K562 (cell line): ENCODE data around the gene OSCAR. TPM values are rescaled to one million over a fixed set of nuclear protein-coding genes. Genes with fewer than 3 reads are reported as not detected.

Experiments
- ATAC-seq: fragments of 200-7000 bp; cut with Tn5 transposase; 3 replicates; pipeline ENCODE4 v1.9.1; 2020; ENCODE audit warnings: moderate library complexity
- BruUV-seq: library from RNA; stranded (reverse); fragments of 400-500 nt; replicated peaks from 2 replicates; lab custom pipeline; 2021; lab: Mats Ljungman, UMichigan
- CTCF ChIA-PET: fragments of 300-600 bp; formaldehyde crosslinking; extraction: SDS; loops from one replicate; lab custom pipeline; 2021; ENCODE audit warnings: low intra/inter-chr PET ratio; lab: Yijun Ruan, JAX
- POLR2A ChIA-PET: fragments of 300-600, 350-650 bp; sonication (Branson Sonifier 250); formaldehyde crosslinking; extraction: SDS; loops from one replicate; lab custom pipeline; 2021; ENCODE audit warnings: antibody characterized with exemption, inconsistent platforms; lab: Yijun Ruan, JAX
- DNase-seq, 4 experiments: peaks; one replicate each; pipeline versions ENCODE4 v3.0.0 to v3.0.0-alpha.2; 2011 to 2018; ENCODE audit warnings: low spot score in 3 of 4, mixed read lengths in 3 of 4; ENCODE audit errors: extremely low read depth in 1 of 4
- FAIRE-seq: peaks from 2 replicates; lab custom pipeline; 2011; peaks lifted over from hg19 to GRCh38; lab: Jason Lieb, UNC
- H2AFZ ChIP-seq: 2 replicates; pipeline ENCODE4 v1.6.0; 2011; ENCODE audit warnings: low read depth, low read length, control low read depth, inconsistent platforms
- H3K27ac ChIP-seq: fragments of 200-600 bp; 3 replicates; pipeline ENCODE4 v1.8.0; 2011; ENCODE audit warnings: low read depth, mild to moderate bottlenecking, control low read depth, inconsistent platforms, low read length, moderate library complexity, mixed read lengths; ENCODE audit errors: extremely low read depth
- H3K27me3 ChIP-seq, 2 experiments: fragments of 300-600 bp in 1 of 2; 2 replicates in 1 of 2; 3 replicates in 1 of 2; pipeline versions ENCODE4 v1.6.0 to v1.8.0; 2011; ENCODE audit warnings: inconsistent platforms in 2 of 2, low read length in 2 of 2, mild to moderate bottlenecking in 1 of 2, mixed read lengths in 1 of 2, moderate library complexity in 1 of 2; ENCODE audit not compliant: control insufficient read depth in 2 of 2, insufficient read depth in 2 of 2
- H3K36me3 ChIP-seq: fragments of 300-600 bp; 3 replicates; pipeline ENCODE4 v1.8.0; 2011; ENCODE audit warnings: mild to moderate bottlenecking, low read length, inconsistent platforms; ENCODE audit not compliant: control insufficient read depth, insufficient read depth
- H3K4me1 ChIP-seq, 2 experiments: fragments of 200-600 bp in 1 of 2; replicated peaks in 1 of 2; 2 replicates in 1 of 2; 3 replicates in 1 of 2; pipeline versions ENCODE4 v1.5.1 to v1.8.0; 2011; ENCODE audit warnings: inconsistent platforms in 2 of 2, low read length in 2 of 2, mild to moderate bottlenecking in 1 of 2, mixed read lengths in 1 of 2, moderate library complexity in 1 of 2; ENCODE audit not compliant: control insufficient read depth in 2 of 2, insufficient read depth in 2 of 2
- H3K4me2 ChIP-seq: 2 replicates; pipeline ENCODE4 v1.6.1; 2011; ENCODE audit warnings: low read length, control low read depth, inconsistent platforms, mixed read lengths; ENCODE audit not compliant: insufficient read depth
- H3K4me3 ChIP-seq: fragments of 200-600 bp; sonication (generic), shearing (Covaris generic); 2 replicates; pipeline ENCODE4 v1.5.1; 2016; ENCODE audit warnings: control low read depth, inconsistent platforms
- H3K79me2 ChIP-seq: fragments of 200-600 bp; 3 replicates; pipeline ENCODE4 v1.8.0; 2011; ENCODE audit warnings: low read length, inconsistent platforms; ENCODE audit not compliant: control insufficient read depth, insufficient read depth
- H3K9ac ChIP-seq, 2 experiments: 2 replicates each; pipeline versions ENCODE4 v1.6.0 to v1.6.1; 2011; ENCODE audit warnings: low read depth in 2 of 2, low read length in 2 of 2, control low read depth in 1 of 2, inconsistent platforms in 1 of 2, mild to moderate bottlenecking in 1 of 2, mixed read lengths in 1 of 2; ENCODE audit not compliant: insufficient read depth in 1 of 2
- H3K9me1 ChIP-seq: one replicate; pipeline ENCODE4 v1.6.0; 2011; ENCODE audit warnings: inconsistent platforms, mild to moderate bottlenecking, low read length, moderate library complexity; ENCODE audit not compliant: control insufficient read depth, insufficient read depth
- H3K9me3 ChIP-seq: replicated peaks from 2 replicates; pipeline ENCODE4 v1.5.1; 2011; ENCODE audit warnings: low read depth, low read length, inconsistent platforms; ENCODE audit not compliant: control insufficient read depth, insufficient read depth
- H4K20me1 ChIP-seq: replicated peaks from 2 replicates; pipeline ENCODE4 v1.6.1; 2011; ENCODE audit warnings: low read length, inconsistent platforms, mixed read lengths; ENCODE audit not compliant: control insufficient read depth, insufficient read depth
- CHCHD3 ChIP-seq: fragments of 250-450 bp; sonication (Bioruptor Pico); IDR thresholded peaks from 2 replicates; pipeline ENCODE4 v2.1.2; 2022; ENCODE audit warnings: mild to moderate bottlenecking
- NFYB ChIP-seq: IDR thresholded peaks from 2 replicates; pipeline ENCODE4 v1.6.1; 2011; ENCODE audit warnings: mild to moderate bottlenecking, moderate library complexity; ENCODE audit not compliant: insufficient read length; ENCODE audit errors: extremely low read depth
- RBM25 ChIP-seq: fragments of 200-400 bp; formaldehyde crosslinking; IDR thresholded peaks from 2 replicates; pipeline ENCODE4 v1.6.1; 2018; ENCODE audit warnings: low read length, low read depth, moderate library complexity; ENCODE audit not compliant: severe bottlenecking
- YBX1 ChIP-seq: fragments of 450-650 bp; IDR thresholded peaks from 2 replicates; pipeline ENCODE4 v1.7.1; 2016; ENCODE audit warnings: mild to moderate bottlenecking
- ZNF780A ChIP-seq: fragments of 250-450 bp; sonication (Bioruptor Pico); IDR thresholded peaks from 2 replicates; pipeline ENCODE4 v1.5.0; 2021; ENCODE audit warnings: mild to moderate bottlenecking
- WGBS: fragments of 100-300 bp; shearing (Covaris generic); methylation state at CpG from one replicate; pipeline ENCODE4 v1.1.6; 2016; ENCODE audit warnings: low coverage, mixed read lengths; ENCODE audit not compliant: insufficient coverage; ENCODE audit errors: missing lambda C conversion rate; 5-methylcytosine and 5-hydroxymethylcytosine counted together
- in situ Hi-C: fragments of 300-500 bp; cut with MboI; formaldehyde crosslinking; loops from 4 replicates; pipeline ENCODE4 v1.15.0; 2018; ENCODE audit warnings: inconsistent platforms, mixed read lengths
- intact Hi-C: fragments of 100-400 bp; cut with micrococcal nuclease; formaldehyde crosslinking; loops from 2 replicates; pipeline ENCODE4 v1.14.2; 2022
- polyA plus RNA-seq, 8 experiments: library from polyadenylated mRNA; depleted of rRNA in 4 of 8; stranded (reverse) in 5 of 8; unstranded in 3 of 8; fragments of >200 nt; fragmentation: Nextera tagmentation in 2 of 8; fragmentation: Illumina TruSeq in 1 of 8; extraction: Ambion mirVana in 2 of 8; extraction: Trizol in 1 of 8; gene quantifications; 2 replicates each; pipeline versions ENCODE4 v1.2.1 to v1.2.3, GENCODE V29; 2011 to 2014; ENCODE audit warnings: inconsistent platforms in 1 of 8, missing spikeins in 1 of 8
- total RNA-seq, 7 experiments: library from RNA; depleted of rRNA in 6 of 7; stranded (reverse); fragments of >200 nt in 6 of 7; fragmentation: Illumina TruSeq in 2 of 7; extraction: Trizol in 2 of 7; gene quantifications; 2 replicates each; pipeline versions ENCODE4 v1.2.1 to v1.2.3, GENCODE V29; 2011 to 2021; ENCODE audit warnings: low replicate concordance in 1 of 7
- TF ChIP-seq, protein P1 (sequence below): fragments of 450-650 bp; formaldehyde crosslinking; IDR thresholded peaks from 2 replicates; pipeline ENCODE4 v1.4.0; 2020; ENCODE audit warnings: mild to moderate bottlenecking, moderate library complexity

OSCAR gene
- total and polyA plus RNA-seq, 9 of the 15 experiments (the other 6 are each of a cell fraction or from before 2014, with no cell fraction given) = 0.09 to 0.62 (median 0.13) TPM; not detected in 5

DNA sequence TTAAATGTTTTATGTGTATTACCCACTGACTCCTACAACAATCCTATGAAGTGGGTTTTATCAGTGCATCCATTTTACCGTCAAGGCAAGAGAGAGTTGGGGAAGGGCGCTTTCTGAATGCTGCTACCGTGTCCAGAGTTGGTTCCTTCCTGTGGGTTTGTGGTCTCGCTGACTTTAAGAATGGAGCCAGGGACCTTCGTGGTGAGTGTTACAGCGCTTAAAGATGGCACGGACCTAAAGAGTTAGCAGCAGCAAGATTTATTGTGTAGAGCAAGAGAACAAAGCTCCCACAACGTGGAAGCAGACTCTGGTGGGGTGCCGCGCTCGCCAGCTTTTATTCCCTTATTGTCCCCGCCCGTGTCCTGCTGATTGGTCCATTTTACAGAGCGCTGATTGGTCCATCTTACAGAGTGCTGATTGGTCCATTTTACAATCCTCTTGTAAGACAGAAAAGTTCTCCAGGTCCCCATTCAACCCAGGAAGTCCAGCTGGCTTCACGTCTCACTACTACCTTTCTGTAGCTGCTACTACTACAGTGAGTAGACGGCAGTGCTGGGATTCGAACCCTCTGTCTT lies 6.1 kb downstream of the OSCAR start:
- Histone ChIP-seq H3K9ac (no peak overlapping the region), H3K27me3 (peaks cover 0 to 11% of the 10 kb centered on the region in 2 experiments; a peak in 3 of 5 replicates), H4K20me1 (no peaks in the 10 kb centered on the region), H3K36me3 (no peaks in the 10 kb centered on the region), H3K9me1 (no peaks in the 10 kb centered on the region), H2AFZ (no peak overlapping the region), H3K4me2 (no peak overlapping the region), H3K4me3 (no peak overlapping the region), H3K79me2 (no peaks in the 10 kb centered on the region), H3K4me1 (peaks cover 0 to 21% of the 10 kb centered on the region in 2 experiments; a peak in 3 of 5 replicates), H3K27ac (no peak overlapping the region), H3K9me3 (peaks cover 3% of the 10 kb centered on the region; the same call in 1 of the 2 replicates)
- CTCF ChIA-PET = no interaction called here
- peak; percentile 19 for TF ChIP-seq RBM25
- peak; percentile 90 for TF ChIP-seq NFYB
- TF ChIP-seq CHCHD3 = no peak
- in situ Hi-C loops (no loop called here), intact Hi-C loops (no loop called here)
- no TSS peak for BruUV-seq
- POLR2A ChIA-PET = no interaction called here
- FAIRE-seq (no peak), DNase-seq (no peak), ATAC-seq (no peak)
- 46% methylated on average over 15 of the region's 17 CpGs for WGBS

DNA sequence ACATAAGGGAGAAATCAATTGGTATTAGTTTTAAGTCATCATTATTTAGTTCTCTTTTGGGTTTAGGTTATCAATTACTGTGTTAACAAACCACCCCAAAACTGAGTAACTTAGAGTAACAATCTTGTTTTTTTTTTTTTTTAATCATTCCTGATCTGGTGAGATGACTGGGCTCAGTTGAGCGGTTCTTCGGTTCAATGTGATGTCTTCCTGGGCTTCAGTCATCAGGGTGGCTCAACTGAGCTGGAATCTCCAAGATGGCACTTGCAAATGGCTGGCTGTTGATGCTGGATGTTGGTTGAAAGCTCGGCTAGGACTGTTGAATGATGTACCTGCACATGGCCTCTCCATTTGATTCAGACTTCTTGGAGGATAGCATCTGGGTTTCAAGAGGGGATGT lies 16.2 kb downstream of the OSCAR start:
- Histone ChIP-seq H3K4me3 (no peak overlapping the region), H3K9me3 (peaks cover 5% of the 10 kb centered on the region), H2AFZ (no peak overlapping the region), H3K4me1 (no peaks in the 10 kb centered on the region), H3K27ac (no peak overlapping the region), H3K9ac (no peak overlapping the region), H3K4me2 (no peak overlapping the region), H4K20me1 (no peaks in the 10 kb centered on the region), H3K9me1 (no peaks in the 10 kb centered on the region), H3K36me3 (no peaks in the 10 kb centered on the region), H3K79me2 (no peaks in the 10 kb centered on the region), H3K27me3 (peaks cover 4 to 9% of the 10 kb centered on the region in 2 experiments; a peak in 4 of 5 replicates)
- ChIA-PET POLR2A (no interaction called here), CTCF (no interaction called here)
- ATAC-seq (no peak), FAIRE-seq (no peak), DNase-seq (no peak)
- in situ Hi-C loops (no loop called here), intact Hi-C loops (no loop called here)
- no TSS peak for BruUV-seq
- 0% methylated on average over 3 of the region's 3 CpGs for WGBS
- TF ChIP-seq, protein P1, sequence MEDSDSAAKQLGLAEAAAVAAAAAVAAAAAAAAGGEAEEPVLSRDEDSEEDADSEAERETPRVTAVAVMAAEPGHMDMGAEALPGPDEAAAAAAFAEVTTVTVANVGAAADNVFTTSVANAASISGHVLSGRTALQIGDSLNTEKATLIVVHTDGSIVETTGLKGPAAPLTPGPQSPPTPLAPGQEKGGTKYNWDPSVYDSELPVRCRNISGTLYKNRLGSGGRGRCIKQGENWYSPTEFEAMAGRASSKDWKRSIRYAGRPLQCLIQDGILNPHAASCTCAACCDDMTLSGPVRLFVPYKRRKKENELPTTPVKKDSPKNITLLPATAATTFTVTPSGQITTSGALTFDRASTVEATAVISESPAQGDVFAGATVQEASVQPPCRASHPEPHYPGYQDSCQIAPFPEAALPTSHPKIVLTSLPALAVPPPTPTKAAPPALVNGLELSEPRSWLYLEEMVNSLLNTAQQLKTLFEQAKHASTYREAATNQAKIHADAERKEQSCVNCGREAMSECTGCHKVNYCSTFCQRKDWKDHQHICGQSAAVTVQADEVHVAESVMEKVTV = no peak
- no peak for TF ChIP-seq ZNF780A
- no peak for TF ChIP-seq YBX1
